ENCODE measurements around the gene PEDS1. TPM values are rescaled to one million over a fixed set of nuclear protein-coding genes. Genes with fewer than 3 reads are reported as not detected.

PEDS1 gene
- total and polyA plus RNA-seq, 2 of the 8 experiments (the other 6 are each of a cell fraction or from before 2014, with no cell fraction given) = 28.9 to 75.9 TPM

DNA sequence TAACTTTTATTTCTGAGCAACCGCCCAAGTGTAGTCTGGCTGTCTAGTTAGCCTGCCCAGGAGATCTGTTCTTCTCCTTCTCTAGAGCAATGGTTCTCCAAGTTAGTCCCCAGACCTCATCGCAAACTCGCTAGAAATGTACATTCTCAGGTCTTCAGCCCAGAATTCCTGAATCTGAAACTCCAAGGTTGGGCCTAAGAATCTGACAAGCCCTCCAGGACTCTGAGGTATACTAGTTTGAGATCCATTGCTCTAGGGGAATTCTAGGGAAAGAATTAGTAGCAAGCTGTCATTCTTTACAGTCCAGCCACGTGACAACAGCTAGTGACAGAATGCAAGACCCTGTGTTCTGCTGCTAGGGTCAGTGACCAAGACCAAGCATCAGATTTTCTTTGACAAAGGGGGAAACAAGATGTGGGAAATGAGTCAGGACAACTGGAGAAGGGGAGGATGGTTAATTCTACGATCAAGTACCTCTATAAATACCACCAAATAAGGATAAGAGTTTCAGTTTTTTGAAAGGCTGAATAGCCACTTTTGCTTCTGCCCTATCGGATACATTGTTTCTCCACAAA is 46.4 kb downstream of the PEDS1 start (continued):
- TF ChIP-seq, protein P1, sequence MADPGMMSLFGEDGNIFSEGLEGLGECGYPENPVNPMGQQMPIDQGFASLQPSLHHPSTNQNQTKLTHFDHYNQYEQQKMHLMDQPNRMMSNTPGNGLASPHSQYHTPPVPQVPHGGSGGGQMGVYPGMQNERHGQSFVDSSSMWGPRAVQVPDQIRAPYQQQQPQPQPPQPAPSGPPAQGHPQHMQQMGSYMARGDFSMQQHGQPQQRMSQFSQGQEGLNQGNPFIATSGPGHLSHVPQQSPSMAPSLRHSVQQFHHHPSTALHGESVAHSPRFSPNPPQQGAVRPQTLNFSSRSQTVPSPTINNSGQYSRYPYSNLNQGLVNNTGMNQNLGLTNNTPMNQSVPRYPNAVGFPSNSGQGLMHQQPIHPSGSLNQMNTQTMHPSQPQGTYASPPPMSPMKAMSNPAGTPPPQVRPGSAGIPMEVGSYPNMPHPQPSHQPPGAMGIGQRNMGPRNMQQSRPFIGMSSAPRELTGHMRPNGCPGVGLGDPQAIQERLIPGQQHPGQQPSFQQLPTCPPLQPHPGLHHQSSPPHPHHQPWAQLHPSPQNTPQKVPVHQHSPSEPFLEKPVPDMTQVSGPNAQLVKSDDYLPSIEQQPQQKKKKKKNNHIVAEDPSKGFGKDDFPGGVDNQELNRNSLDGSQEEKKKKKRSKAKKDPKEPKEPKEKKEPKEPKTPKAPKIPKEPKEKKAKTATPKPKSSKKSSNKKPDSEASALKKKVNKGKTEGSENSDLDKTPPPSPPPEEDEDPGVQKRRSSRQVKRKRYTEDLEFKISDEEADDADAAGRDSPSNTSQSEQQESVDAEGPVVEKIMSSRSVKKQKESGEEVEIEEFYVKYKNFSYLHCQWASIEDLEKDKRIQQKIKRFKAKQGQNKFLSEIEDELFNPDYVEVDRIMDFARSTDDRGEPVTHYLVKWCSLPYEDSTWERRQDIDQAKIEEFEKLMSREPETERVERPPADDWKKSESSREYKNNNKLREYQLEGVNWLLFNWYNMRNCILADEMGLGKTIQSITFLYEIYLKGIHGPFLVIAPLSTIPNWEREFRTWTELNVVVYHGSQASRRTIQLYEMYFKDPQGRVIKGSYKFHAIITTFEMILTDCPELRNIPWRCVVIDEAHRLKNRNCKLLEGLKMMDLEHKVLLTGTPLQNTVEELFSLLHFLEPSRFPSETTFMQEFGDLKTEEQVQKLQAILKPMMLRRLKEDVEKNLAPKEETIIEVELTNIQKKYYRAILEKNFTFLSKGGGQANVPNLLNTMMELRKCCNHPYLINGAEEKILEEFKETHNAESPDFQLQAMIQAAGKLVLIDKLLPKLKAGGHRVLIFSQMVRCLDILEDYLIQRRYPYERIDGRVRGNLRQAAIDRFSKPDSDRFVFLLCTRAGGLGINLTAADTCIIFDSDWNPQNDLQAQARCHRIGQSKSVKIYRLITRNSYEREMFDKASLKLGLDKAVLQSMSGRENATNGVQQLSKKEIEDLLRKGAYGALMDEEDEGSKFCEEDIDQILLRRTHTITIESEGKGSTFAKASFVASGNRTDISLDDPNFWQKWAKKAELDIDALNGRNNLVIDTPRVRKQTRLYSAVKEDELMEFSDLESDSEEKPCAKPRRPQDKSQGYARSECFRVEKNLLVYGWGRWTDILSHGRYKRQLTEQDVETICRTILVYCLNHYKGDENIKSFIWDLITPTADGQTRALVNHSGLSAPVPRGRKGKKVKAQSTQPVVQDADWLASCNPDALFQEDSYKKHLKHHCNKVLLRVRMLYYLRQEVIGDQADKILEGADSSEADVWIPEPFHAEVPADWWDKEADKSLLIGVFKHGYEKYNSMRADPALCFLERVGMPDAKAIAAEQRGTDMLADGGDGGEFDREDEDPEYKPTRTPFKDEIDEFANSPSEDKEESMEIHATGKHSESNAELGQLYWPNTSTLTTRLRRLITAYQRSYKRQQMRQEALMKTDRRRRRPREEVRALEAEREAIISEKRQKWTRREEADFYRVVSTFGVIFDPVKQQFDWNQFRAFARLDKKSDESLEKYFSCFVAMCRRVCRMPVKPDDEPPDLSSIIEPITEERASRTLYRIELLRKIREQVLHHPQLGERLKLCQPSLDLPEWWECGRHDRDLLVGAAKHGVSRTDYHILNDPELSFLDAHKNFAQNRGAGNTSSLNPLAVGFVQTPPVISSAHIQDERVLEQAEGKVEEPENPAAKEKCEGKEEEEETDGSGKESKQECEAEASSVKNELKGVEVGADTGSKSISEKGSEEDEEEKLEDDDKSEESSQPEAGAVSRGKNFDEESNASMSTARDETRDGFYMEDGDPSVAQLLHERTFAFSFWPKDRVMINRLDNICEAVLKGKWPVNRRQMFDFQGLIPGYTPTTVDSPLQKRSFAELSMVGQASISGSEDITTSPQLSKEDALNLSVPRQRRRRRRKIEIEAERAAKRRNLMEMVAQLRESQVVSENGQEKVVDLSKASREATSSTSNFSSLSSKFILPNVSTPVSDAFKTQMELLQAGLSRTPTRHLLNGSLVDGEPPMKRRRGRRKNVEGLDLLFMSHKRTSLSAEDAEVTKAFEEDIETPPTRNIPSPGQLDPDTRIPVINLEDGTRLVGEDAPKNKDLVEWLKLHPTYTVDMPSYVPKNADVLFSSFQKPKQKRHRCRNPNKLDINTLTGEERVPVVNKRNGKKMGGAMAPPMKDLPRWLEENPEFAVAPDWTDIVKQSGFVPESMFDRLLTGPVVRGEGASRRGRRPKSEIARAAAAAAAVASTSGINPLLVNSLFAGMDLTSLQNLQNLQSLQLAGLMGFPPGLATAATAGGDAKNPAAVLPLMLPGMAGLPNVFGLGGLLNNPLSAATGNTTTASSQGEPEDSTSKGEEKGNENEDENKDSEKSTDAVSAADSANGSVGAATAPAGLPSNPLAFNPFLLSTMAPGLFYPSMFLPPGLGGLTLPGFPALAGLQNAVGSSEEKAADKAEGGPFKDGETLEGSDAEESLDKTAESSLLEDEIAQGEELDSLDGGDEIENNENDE (IDR thresholded peaks at IDR 0.05; ENCODE audit: insufficient replicate concordance, low read length) = no peak
- TF ChIP-seq SIX5 (IDR thresholded peaks at IDR 0.05; ENCODE audit: low read depth, low read length) = no peak
- no peak for TF ChIP-seq TEAD4 (IDR thresholded peaks at IDR 0.05; ENCODE audit: low read depth, low read length)
- no peak for TF ChIP-seq NRF1 (IDR thresholded peaks at IDR 0.05; ENCODE audit: low read depth, low read length)
- TF ChIP-seq GABPA (IDR thresholded peaks at IDR 0.05; ENCODE audit: borderline replicate concordance, insufficient read depth, low read length) = no peak
- TF ChIP-seq CHD1 (IDR thresholded peaks at IDR 0.05; ENCODE audit: low read depth, low read length) = no peak
- TF ChIP-seq, protein P2, sequence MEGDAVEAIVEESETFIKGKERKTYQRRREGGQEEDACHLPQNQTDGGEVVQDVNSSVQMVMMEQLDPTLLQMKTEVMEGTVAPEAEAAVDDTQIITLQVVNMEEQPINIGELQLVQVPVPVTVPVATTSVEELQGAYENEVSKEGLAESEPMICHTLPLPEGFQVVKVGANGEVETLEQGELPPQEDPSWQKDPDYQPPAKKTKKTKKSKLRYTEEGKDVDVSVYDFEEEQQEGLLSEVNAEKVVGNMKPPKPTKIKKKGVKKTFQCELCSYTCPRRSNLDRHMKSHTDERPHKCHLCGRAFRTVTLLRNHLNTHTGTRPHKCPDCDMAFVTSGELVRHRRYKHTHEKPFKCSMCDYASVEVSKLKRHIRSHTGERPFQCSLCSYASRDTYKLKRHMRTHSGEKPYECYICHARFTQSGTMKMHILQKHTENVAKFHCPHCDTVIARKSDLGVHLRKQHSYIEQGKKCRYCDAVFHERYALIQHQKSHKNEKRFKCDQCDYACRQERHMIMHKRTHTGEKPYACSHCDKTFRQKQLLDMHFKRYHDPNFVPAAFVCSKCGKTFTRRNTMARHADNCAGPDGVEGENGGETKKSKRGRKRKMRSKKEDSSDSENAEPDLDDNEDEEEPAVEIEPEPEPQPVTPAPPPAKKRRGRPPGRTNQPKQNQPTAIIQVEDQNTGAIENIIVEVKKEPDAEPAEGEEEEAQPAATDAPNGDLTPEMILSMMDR (IDR thresholded peaks at IDR 0.05; ENCODE audit: control extremely low read depth in 1 of 3, insufficient read depth in 1 of 3, low read depth in 1 of 3, low read length in 3 of 3) = no peak
- no peak for TF ChIP-seq BACH1 (IDR thresholded peaks at IDR 0.05; ENCODE audit: low read length)
